ENCODE results near the gene RAD21L1. TPM values are rescaled to one million over a fixed set of nuclear protein-coding genes. Genes with fewer than 3 reads are reported as not detected.

The RAD21L1 gene
- total and polyA plus RNA-seq, 10 donors: not detected

- TF ChIP-seq POLR2A (IDR thresholded peaks at IDR 0.05) (no peak), POLR2AphosphoS5 (IDR thresholded peaks at IDR 0.05) (no peak)
- TF ChIP-seq, protein P1, sequence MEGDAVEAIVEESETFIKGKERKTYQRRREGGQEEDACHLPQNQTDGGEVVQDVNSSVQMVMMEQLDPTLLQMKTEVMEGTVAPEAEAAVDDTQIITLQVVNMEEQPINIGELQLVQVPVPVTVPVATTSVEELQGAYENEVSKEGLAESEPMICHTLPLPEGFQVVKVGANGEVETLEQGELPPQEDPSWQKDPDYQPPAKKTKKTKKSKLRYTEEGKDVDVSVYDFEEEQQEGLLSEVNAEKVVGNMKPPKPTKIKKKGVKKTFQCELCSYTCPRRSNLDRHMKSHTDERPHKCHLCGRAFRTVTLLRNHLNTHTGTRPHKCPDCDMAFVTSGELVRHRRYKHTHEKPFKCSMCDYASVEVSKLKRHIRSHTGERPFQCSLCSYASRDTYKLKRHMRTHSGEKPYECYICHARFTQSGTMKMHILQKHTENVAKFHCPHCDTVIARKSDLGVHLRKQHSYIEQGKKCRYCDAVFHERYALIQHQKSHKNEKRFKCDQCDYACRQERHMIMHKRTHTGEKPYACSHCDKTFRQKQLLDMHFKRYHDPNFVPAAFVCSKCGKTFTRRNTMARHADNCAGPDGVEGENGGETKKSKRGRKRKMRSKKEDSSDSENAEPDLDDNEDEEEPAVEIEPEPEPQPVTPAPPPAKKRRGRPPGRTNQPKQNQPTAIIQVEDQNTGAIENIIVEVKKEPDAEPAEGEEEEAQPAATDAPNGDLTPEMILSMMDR (IDR thresholded peaks at IDR 0.05 in 8 of 11, conservative IDR thresholded peaks at IDR 0.05 in 3 of 11): no peak
- H3K9me3 ChIP-seq: no peaks in the 10 kb centered on the region
- H3K27me3 ChIP-seq (replicated peaks in 1 of 7): no peaks in the 10 kb centered on the region
- H3K4me3 ChIP-seq: no peak overlapping the region
- H3K27ac ChIP-seq: no peak overlapping the region
- no peaks in the 10 kb centered on the region for H3K4me1 ChIP-seq
- intact Hi-C loops (cut with DNase I; ENCODE audit: low total_unique reads): no loop called here
- no peaks in the 10 kb centered on the region for H3K36me3 ChIP-seq
- DNase-seq: no peak
- WGBS, 5 donors: 86 to 96% (median 92%) methylated on average over 1 of the region's 1 CpG
Measured at GRCh38 chr20:1292620-1293019, 66.8 kb downstream of the RAD21L1 start.

GRCh38 chr20:1293641-1294379 is 68.0 kb downstream of the RAD21L1 start:
- intact Hi-C loops (cut with DNase I; ENCODE audit: low total_unique reads): no loop called here
- Histone ChIP-seq H3K36me3 (no peaks in the 10 kb centered on the region), H3K9me3 (no peaks in the 10 kb centered on the region), H3K4me1 (no peaks in the 10 kb centered on the region), H3K27me3 (replicated peaks in 1 of 7) (no peaks in the 10 kb centered on the region), H3K4me3 (no peak overlapping the region), H3K27ac (no peak overlapping the region)
- WGBS, 5 donors: 82 to 88% (median 84%) methylated on average over 5 to 6 of the region's 6 CpGs
- TF ChIP-seq, protein P1 (IDR thresholded peaks at IDR 0.05 in 8 of 11, conservative IDR thresholded peaks at IDR 0.05 in 3 of 11): no peak
- TF ChIP-seq POLR2A (IDR thresholded peaks at IDR 0.05): no peak
- peak; percentile 11 for DNase-seq

DNA sequence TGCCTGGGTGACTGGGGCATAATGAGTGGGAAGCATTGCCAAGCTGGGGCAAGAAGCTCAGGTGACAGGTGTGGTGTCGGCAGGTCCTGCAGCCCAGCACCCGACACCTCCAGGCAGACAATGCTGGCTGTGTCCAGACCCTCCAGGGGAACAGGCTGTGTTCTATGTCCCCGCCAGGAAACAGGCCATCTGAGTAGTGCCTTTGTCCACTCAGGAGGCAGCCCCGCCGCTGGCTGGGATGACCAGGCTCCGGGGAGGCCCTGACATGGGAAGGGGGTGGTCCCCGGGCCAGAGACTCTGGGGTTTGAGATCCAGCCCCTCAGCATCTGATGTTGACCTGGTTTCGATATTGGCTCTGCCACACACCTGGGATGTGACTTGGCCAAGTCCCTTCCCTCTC is 68.7 kb downstream of the RAD21L1 start:
- TF ChIP-seq, protein P1 (IDR thresholded peaks at IDR 0.05 in 8 of 11, conservative IDR thresholded peaks at IDR 0.05 in 3 of 11): no peak
- TF ChIP-seq POLR2A (IDR thresholded peaks at IDR 0.05): no peak
- TF ChIP-seq POLR2AphosphoS5 (IDR thresholded peaks at IDR 0.05): no peak
- no peaks in the 10 kb centered on the region for H3K4me1 ChIP-seq
- no peak for DNase-seq
- H3K9me3 ChIP-seq: no peaks in the 10 kb centered on the region
- intact Hi-C loops (cut with DNase I; ENCODE audit: low total_unique reads): no loop called here
- H3K4me3 ChIP-seq: no peak overlapping the region
- no peaks in the 10 kb centered on the region for H3K27me3 ChIP-seq (replicated peaks in 1 of 7)
- no peak overlapping the region for H3K27ac ChIP-seq
- WGBS, 5 donors: 88 to 99% (median 91%) methylated on average over 6 to 8 of the region's 8 CpGs
- H3K36me3 ChIP-seq: no peaks in the 10 kb centered on the region

DNA sequence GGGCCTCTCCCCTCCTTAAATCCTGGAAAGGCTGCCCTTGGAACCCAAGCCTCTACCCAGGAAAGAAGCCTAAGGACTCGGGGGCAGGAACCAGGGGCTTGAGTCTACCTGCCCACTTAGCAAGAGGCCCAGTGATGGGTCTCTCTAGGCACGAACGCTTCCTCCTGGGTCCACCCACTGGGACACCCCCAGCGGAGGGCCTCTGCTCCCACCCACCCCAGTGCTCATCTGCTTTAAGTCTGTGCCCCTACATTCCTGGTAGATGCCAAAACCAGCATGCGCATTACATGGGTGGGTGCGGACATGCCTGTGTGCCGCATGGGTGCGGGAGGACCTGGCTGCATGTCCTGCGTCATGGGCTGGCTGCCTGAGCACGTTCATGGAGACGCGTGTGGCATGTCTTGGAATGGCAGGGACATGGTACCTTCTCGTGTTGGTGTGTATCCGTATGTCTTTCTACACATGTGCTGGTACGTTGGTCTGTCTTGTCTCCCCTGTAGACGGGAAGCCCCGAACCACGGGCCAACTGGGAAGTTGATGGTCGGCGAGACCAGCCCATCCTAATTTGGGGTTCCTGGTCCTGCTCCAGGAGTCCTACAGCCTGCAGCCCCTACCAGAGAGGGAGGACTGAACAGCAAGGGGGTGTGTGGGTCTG is 69.6 kb downstream of the RAD21L1 start:
- no peak overlapping the region for H3K4me3 ChIP-seq
- 89 to 97% (median 92%) methylated on average over 14 to 20 of the region's 20 CpGs for WGBS, 5 donors
- H3K4me1 ChIP-seq: no peaks in the 10 kb centered on the region
- no peaks in the 10 kb centered on the region for H3K36me3 ChIP-seq
- DNase-seq: no peak
- no peaks in the 10 kb centered on the region for H3K9me3 ChIP-seq
- no peaks in the 10 kb centered on the region for H3K27me3 ChIP-seq (replicated peaks in 1 of 7)
- H3K27ac ChIP-seq: no peak overlapping the region
- TF ChIP-seq, protein P1 (IDR thresholded peaks at IDR 0.05 in 8 of 11, conservative IDR thresholded peaks at IDR 0.05 in 3 of 11): no peak
- TF ChIP-seq POLR2AphosphoS5 (IDR thresholded peaks at IDR 0.05): no peak
- TF ChIP-seq POLR2A (IDR thresholded peaks at IDR 0.05): no peak
- intact Hi-C loops (cut with DNase I; ENCODE audit: low total_unique reads): no loop called here

All from spleen (tissue), 11 donors.